WTC11 (cell line): Measurements from ENCODE around the gene ADAMTS2. TPM values are rescaled to one million over a fixed set of nuclear protein-coding genes. Genes with fewer than 3 reads are reported as not detected.

Experiments used
- ATAC-seq: fragments of 200-7000 bp; cut with Tn5 transposase; 2 replicates; pipeline ENCODE4 v1.10.0; 2021; ENCODE audit warnings: mild to moderate bottlenecking, moderate library complexity
- CTCF ChIA-PET: fragments of 300-600 bp; sonication (Branson Sonifier 250); formaldehyde crosslinking; loops from one replicate; lab custom pipeline; 2021; ENCODE audit warnings: antibody characterized with exemption; lab: Charles Lee
- POLR2A ChIA-PET: fragments of 350-600 bp; sonication (Branson Sonifier 250); formaldehyde crosslinking; loops from one replicate; lab custom pipeline; 2021; ENCODE audit warnings: antibody characterized with exemption; lab: Charles Lee
- DNase-seq: peaks from one replicate; pipeline ENCODE4 v3.0.0; 2021; ENCODE audit warnings: low spot score
- H3K27ac Mint-ChIP-seq: 2 replicates; pipeline ENCODE4 v1.8.0; 2021; ENCODE audit warnings: mixed read lengths
- H3K27me3 Mint-ChIP-seq: 2 replicates; pipeline ENCODE4 v1.8.0; 2021; ENCODE audit warnings: low read depth, mild to moderate bottlenecking, moderate library complexity, mixed read lengths
- H3K36me3 Mint-ChIP-seq: 2 replicates; pipeline ENCODE4 v1.8.0; 2021; ENCODE audit warnings: mixed read lengths
- H3K4me1 Mint-ChIP-seq: 2 replicates; pipeline ENCODE4 v1.8.0; 2022; ENCODE audit warnings: mixed read lengths
- H3K4me3 Mint-ChIP-seq: 2 replicates; pipeline ENCODE4 v1.8.0; 2021; ENCODE audit warnings: mild to moderate bottlenecking, moderate library complexity, mixed read lengths
- H3K9me3 Mint-ChIP-seq: 2 replicates; pipeline ENCODE4 v1.8.0; 2021; ENCODE audit warnings: mixed read lengths
- CBFB ChIP-seq: sonication (generic); formaldehyde crosslinking; IDR thresholded peaks from 2 replicates; pipeline ENCODE4 v1.8.1; 2022; ENCODE audit warnings: mild to moderate bottlenecking, low read depth, missing genetic modification reagents
- IRF1 ChIP-seq: sonication (generic); formaldehyde crosslinking; IDR thresholded peaks from 2 replicates; pipeline ENCODE4 v1.8.0; 2023; ENCODE audit warnings: missing genetic modification reagents
- KAT7 ChIP-seq: sonication (generic); formaldehyde crosslinking; IDR thresholded peaks from 2 replicates; pipeline ENCODE4 v1.8.1; 2023; ENCODE audit warnings: missing genetic modification reagents, mild to moderate bottlenecking, borderline replicate concordance
- NFE2L1 ChIP-seq: sonication (generic); formaldehyde crosslinking; IDR thresholded peaks from 2 replicates; pipeline ENCODE4 v1.8.1; 2023; ENCODE audit warnings: missing genetic modification reagents
- SMAD3 ChIP-seq: sonication (generic); formaldehyde crosslinking; IDR thresholded peaks from 2 replicates; pipeline ENCODE4 v1.8.0; 2022; ENCODE audit warnings: missing genetic modification reagents, mild to moderate bottlenecking, borderline replicate concordance
- SOX15 ChIP-seq: fragments of 250-450 bp; sonication (Bioruptor Pico); IDR thresholded peaks from 2 replicates; pipeline ENCODE4 v1.9.0; 2021; ENCODE audit warnings: mild to moderate bottlenecking
- ZNF138 ChIP-seq: sonication (generic); formaldehyde crosslinking; conservative IDR thresholded peaks from 2 replicates; pipeline ENCODE4 v1.8.1; 2022; ENCODE audit warnings: mild to moderate bottlenecking, moderate library complexity, missing genetic modification reagents
- ZNF416 ChIP-seq: fragments of 250-450 bp; sonication (Bioruptor Pico); IDR thresholded peaks from 2 replicates; pipeline ENCODE4 v1.9.0; 2021; ENCODE audit warnings: mild to moderate bottlenecking, inconsistent platforms
- ZNF423 ChIP-seq: fragments of 250-450 bp; sonication (Bioruptor Pico); IDR thresholded peaks from 2 replicates; pipeline ENCODE4 v2.1.2; 2022; ENCODE audit warnings: mild to moderate bottlenecking, moderate library complexity
- ZNF425 ChIP-seq: fragments of 250-450 bp; sonication (Bioruptor Pico); conservative IDR thresholded peaks from 2 replicates; pipeline ENCODE4 v1.9.0; 2021; ENCODE audit warnings: mild to moderate bottlenecking
- total RNA-seq: library from RNA; stranded (reverse); gene quantifications from 3 replicates; pipeline ENCODE4 v1.2.3, GENCODE V29; 2021
- TF ChIP-seq, protein P1 (sequence below): fragments of 250-450 bp; sonication (Bioruptor Pico); IDR thresholded peaks from 2 replicates; pipeline ENCODE4 v1.9.0; 2021; ENCODE audit warnings: mild to moderate bottlenecking
- TF ChIP-seq, protein P2 (sequence below): sonication (generic); formaldehyde crosslinking; IDR thresholded peaks from 2 replicates; pipeline ENCODE4 v1.8.1; 2022; ENCODE audit warnings: low read depth, missing genetic modification reagents, borderline replicate concordance
- TF ChIP-seq, protein P3 (sequence below): sonication (generic); formaldehyde crosslinking; IDR thresholded peaks from 2 replicates; pipeline ENCODE4 v1.8.1; 2022; ENCODE audit warnings: low read depth, mild to moderate bottlenecking, moderate library complexity, missing genetic modification reagents, borderline replicate concordance

The ADAMTS2 gene
- total RNA-seq, 1 experiment from 2014 or later, result 11.2 TPM

DNA sequence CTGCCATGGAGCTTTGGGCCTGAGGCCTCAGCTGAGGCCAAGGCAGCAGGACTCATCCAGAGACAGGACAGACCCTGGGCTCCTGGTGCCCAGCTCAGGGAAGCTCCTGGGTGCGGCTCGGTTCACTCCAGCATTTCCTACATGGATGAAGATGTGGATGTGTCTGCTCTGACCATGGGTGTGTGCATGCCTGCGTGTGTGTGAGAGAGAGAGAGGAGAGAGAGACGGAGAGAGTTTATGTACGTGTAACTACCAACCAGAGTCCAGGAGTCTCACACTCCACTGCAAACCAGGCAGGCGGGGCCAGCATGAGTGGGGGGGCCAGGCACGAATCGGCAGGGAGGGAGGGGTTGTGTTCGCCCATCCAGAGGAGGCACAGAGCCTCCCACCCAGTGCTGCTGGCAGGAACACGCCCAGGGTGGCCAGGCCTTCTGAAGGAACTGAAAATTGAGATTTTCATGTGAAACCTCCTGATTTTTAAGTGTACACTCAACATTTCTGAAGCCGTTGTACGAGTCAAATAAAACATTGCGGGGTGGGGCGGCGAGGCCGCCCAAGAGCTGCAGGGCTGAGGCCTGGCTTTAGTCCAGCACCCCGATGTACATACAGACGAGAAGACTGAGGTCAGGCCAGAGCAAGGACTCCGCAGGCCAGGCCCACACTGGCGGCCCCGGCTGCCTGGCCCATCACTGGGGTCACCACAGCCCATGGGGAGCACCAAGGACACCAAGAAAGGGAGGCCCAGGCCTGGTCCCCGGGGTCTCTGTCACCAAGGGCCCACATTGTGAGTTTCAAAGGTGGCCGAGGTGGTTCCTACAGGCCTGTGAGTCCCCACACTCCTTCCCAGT, 88.7 kb downstream of the ADAMTS2 start (continued):
- TF ChIP-seq, protein P1, sequence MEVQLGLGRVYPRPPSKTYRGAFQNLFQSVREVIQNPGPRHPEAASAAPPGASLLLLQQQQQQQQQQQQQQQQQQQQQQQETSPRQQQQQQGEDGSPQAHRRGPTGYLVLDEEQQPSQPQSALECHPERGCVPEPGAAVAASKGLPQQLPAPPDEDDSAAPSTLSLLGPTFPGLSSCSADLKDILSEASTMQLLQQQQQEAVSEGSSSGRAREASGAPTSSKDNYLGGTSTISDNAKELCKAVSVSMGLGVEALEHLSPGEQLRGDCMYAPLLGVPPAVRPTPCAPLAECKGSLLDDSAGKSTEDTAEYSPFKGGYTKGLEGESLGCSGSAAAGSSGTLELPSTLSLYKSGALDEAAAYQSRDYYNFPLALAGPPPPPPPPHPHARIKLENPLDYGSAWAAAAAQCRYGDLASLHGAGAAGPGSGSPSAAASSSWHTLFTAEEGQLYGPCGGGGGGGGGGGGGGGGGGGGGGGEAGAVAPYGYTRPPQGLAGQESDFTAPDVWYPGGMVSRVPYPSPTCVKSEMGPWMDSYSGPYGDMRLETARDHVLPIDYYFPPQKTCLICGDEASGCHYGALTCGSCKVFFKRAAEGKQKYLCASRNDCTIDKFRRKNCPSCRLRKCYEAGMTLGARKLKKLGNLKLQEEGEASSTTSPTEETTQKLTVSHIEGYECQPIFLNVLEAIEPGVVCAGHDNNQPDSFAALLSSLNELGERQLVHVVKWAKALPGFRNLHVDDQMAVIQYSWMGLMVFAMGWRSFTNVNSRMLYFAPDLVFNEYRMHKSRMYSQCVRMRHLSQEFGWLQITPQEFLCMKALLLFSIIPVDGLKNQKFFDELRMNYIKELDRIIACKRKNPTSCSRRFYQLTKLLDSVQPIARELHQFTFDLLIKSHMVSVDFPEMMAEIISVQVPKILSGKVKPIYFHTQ (CRISPR knock-in tag), result no peak
- TF ChIP-seq ZNF425 (CRISPR knock-in tag) (no peak), ZNF423 (CRISPR knock-in tag) (no peak)
- TF ChIP-seq, protein P2, sequence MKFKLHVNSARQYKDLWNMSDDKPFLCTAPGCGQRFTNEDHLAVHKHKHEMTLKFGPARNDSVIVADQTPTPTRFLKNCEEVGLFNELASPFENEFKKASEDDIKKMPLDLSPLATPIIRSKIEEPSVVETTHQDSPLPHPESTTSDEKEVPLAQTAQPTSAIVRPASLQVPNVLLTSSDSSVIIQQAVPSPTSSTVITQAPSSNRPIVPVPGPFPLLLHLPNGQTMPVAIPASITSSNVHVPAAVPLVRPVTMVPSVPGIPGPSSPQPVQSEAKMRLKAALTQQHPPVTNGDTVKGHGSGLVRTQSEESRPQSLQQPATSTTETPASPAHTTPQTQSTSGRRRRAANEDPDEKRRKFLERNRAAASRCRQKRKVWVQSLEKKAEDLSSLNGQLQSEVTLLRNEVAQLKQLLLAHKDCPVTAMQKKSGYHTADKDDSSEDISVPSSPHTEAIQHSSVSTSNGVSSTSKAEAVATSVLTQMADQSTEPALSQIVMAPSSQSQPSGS (CRISPR knock-in tag), result no peak

- ATAC-seq (no peak), DNase-seq (peak; percentile 4)
- Mint-ChIP-seq H3K4me3 (no peak overlapping the region), H3K27ac (no peak overlapping the region), H3K27me3 (no peaks in the 10 kb centered on the region), H3K9me3 (no peaks in the 10 kb centered on the region), H3K36me3 (no peaks in the 10 kb centered on the region), H3K4me1 (peaks cover under 1% of the 10 kb centered on the region)
- TF ChIP-seq KAT7 (CRISPR knock-in tag) (no peak), NFE2L1 (no peak), SOX15 (CRISPR knock-in tag) (no peak), SMAD3 (CRISPR knock-in tag) (no peak), CBFB (CRISPR knock-in tag) (no peak)
- TF ChIP-seq, protein P3, sequence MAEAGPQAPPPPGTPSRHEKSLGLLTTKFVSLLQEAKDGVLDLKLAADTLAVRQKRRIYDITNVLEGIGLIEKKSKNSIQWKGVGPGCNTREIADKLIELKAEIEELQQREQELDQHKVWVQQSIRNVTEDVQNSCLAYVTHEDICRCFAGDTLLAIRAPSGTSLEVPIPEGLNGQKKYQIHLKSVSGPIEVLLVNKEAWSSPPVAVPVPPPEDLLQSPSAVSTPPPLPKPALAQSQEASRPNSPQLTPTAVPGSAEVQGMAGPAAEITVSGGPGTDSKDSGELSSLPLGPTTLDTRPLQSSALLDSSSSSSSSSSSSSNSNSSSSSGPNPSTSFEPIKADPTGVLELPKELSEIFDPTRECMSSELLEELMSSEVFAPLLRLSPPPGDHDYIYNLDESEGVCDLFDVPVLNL, result no peak
- ChIA-PET POLR2A (no interaction called here), CTCF (no interaction called here)
Observed at GRCh38 chr5:179255527-179256327, 89.5 kb downstream of the ADAMTS2 start.

DNA sequence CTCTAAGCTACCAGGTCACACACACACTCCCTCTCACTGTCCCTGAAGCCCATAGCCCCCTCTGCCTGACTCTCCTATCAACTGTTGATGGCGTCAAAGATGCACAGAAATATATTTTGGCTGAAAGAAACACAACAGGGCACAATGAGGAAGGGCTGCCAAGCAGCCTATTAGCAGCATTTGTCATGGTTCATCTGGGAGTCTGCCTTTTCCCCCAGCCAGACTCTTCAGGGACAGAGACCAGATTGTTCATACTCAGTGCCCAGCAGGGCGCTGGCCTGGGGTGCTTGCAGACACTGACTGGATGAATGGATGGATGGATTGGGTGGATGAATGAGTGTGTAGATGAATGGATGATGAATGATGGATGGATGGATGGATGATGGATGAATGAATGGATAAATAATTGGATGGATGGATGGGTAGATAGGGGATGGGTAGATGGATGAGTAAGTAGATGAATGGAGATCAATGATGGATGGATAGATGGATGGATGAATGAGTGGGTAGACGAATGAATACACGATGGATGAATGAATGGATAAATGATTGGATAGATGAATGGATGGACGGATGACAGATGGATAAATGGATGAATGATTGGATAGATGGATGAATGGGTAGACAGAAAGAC, 90.5 kb downstream of the ADAMTS2 start:
- POLR2A ChIA-PET, result no interaction called here
- ATAC-seq, result no peak
- H3K4me3 Mint-ChIP-seq, result no peak overlapping the region

More for the DNA sequence above, 90.5 kb downstream of the ADAMTS2 start:
- no peaks in the 10 kb centered on the region for H3K9me3 Mint-ChIP-seq
- no peaks in the 10 kb centered on the region for H3K4me1 Mint-ChIP-seq
- H3K27ac Mint-ChIP-seq, result no peak overlapping the region
- no peaks in the 10 kb centered on the region for H3K36me3 Mint-ChIP-seq
- TF ChIP-seq KAT7 (CRISPR knock-in tag) (no peak), ZNF416 (CRISPR knock-in tag) (no peak), ZNF138 (CRISPR knock-in tag) (no peak), IRF1 (CRISPR knock-in tag) (no peak)
- TF ChIP-seq, protein P3, result no peak
- TF ChIP-seq, all 79 proteins: peak for 0
- DNase-seq, result no peak
- no peaks in the 10 kb centered on the region for H3K27me3 Mint-ChIP-seq
- CTCF ChIA-PET, result no interaction called here
